ENCODE measurements around the gene MRPS34.

DNA sequence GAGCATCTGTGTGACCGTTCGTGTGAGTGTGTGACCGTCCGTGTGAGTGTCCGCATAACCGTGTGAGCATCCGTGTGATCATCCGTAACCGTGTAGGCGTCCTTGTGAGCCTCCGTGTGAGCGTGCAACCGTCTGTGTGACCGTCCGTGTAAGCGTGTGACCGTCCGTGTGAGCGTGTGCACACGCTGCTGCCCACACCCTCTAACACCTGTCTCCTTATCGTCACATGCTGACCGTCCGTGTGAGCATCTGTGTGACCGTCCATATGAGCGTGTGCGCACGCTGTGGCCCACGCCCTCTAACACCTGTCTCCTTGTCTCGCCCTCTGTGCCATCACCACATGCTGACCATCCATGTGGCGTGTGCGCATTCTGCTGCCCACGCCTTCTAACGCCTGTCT lies 32.7 kb downstream of the MRPS34 start:
- TF ChIP-seq, protein P1, sequence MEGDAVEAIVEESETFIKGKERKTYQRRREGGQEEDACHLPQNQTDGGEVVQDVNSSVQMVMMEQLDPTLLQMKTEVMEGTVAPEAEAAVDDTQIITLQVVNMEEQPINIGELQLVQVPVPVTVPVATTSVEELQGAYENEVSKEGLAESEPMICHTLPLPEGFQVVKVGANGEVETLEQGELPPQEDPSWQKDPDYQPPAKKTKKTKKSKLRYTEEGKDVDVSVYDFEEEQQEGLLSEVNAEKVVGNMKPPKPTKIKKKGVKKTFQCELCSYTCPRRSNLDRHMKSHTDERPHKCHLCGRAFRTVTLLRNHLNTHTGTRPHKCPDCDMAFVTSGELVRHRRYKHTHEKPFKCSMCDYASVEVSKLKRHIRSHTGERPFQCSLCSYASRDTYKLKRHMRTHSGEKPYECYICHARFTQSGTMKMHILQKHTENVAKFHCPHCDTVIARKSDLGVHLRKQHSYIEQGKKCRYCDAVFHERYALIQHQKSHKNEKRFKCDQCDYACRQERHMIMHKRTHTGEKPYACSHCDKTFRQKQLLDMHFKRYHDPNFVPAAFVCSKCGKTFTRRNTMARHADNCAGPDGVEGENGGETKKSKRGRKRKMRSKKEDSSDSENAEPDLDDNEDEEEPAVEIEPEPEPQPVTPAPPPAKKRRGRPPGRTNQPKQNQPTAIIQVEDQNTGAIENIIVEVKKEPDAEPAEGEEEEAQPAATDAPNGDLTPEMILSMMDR (IDR thresholded peaks at IDR 0.05; ENCODE audit: poor library complexity): no peak
- TF ChIP-seq EZH2 (IDR thresholded peaks at IDR 0.05; ENCODE audit: borderline replicate concordance): no peak
- no peak for TF ChIP-seq EZH2phosphoT487 (IDR thresholded peaks at IDR 0.05; ENCODE audit: low read depth, severe bottlenecking, unreplicated experiment)

Data from hepatocyte (in vitro differentiated cells).